Stimulated activated naive CD8-positive, alpha-beta T cell treated with anti-CD3 and anti-CD28 coated beads, Interleukin-15, amount 100 ng/mL, for 72 hours (primary cell): ENCODE data around the gene FAM76B.

ENCODE experiments used
- ATAC-seq: fragments of 150-1000 bp; cut with Tn5 transposase; 2 replicates; pipeline ENCODE4 v1.10.0; 2021; ENCODE audit warnings: mild to moderate bottlenecking, moderate library complexity
- DNase-seq, 2 donors: peaks; one replicate each; pipeline ENCODE4 v3.0.0; 2021 to 2022
- H3K27ac Mint-ChIP-seq, 2 donors: one replicate each; pipeline ENCODE4 v1.8.0; 2022; ENCODE audit warnings: mild to moderate bottlenecking in 2 of 2, mixed read lengths in 2 of 2, moderate library complexity in 2 of 2
- H3K27me3 Mint-ChIP-seq: one replicate; pipeline ENCODE4 v1.8.0; 2022; ENCODE audit warnings: mixed read lengths
- H3K4me1 Mint-ChIP-seq: one replicate; pipeline ENCODE4 v1.8.0; 2022; ENCODE audit warnings: mild to moderate bottlenecking, mixed read lengths
- H3K4me3 Mint-ChIP-seq, 2 donors: one replicate each; pipeline ENCODE4 v1.8.0; 2022; ENCODE audit warnings: mild to moderate bottlenecking in 2 of 2, mixed read lengths in 2 of 2, moderate library complexity in 1 of 2
- H3K9me3 Mint-ChIP-seq, 2 donors: one replicate each; pipeline ENCODE4 v1.8.0; 2022; ENCODE audit warnings: mixed read lengths in 2 of 2

The FAM76B gene

GRCh38 chr11:95727111-95727510 lies 62.5 kb downstream of the FAM76B start:
- H3K4me3 Mint-ChIP-seq, result no peak overlapping the region
- no peak for ATAC-seq
- H3K27me3 Mint-ChIP-seq, result peaks cover 11% of the 10 kb centered on the region
- H3K9me3 Mint-ChIP-seq, result peaks cover 0 to 4% of the 10 kb centered on the region in 2 donors
- no peaks in the 10 kb centered on the region for H3K4me1 Mint-ChIP-seq
- no peak for DNase-seq
- no peak overlapping the region for H3K27ac Mint-ChIP-seq

DNA sequence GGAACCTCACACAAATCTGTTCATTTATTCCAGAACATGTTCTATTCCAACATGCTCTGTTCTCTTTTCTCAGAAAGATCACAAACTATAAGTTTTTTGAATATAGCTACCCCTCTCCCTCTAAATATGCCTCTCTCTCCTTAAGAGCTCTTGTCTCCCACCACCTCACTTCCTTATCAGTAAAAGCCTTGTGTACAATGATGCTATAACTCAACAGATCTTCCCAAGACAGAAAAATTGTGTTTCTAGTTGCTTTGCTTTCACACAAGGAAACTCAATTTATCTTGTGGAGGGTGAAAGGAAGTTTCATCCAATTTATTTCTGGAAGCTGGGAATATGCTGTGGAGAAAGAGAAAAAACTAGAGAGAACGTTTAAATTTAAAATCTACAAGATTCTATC lies 64.4 kb downstream of the FAM76B start:
- H3K9me3 Mint-ChIP-seq, result peaks cover 0 to 4% of the 10 kb centered on the region in 2 donors
- no peak overlapping the region for H3K27ac Mint-ChIP-seq
- H3K4me3 Mint-ChIP-seq, result no peak overlapping the region
- peaks cover 4% of the 10 kb centered on the region for H3K4me1 Mint-ChIP-seq
- ATAC-seq (no peak), DNase-seq (no peak)
- H3K27me3 Mint-ChIP-seq, result peaks cover 11% of the 10 kb centered on the region

- H3K27ac Mint-ChIP-seq, result no peak overlapping the region
- DNase-seq, result no peak
- peaks cover 13% of the 10 kb centered on the region for H3K4me1 Mint-ChIP-seq
- peaks cover 11% of the 10 kb centered on the region for H3K27me3 Mint-ChIP-seq
- no peak for ATAC-seq
- H3K4me3 Mint-ChIP-seq, result no peak overlapping the region
- H3K9me3 Mint-ChIP-seq, result peaks cover 0 to 4% of the 10 kb centered on the region in 2 donors
Measured at GRCh38 chr11:95723361-95723942, 66.1 kb downstream of the FAM76B start.

GRCh38 chr11:95720195-95720594 lies 69.4 kb downstream of the FAM76B start:
- Mint-ChIP-seq H3K9me3 (peaks cover 0 to 4% of the 10 kb centered on the region in 2 donors), H3K27me3 (peaks cover 9% of the 10 kb centered on the region), H3K4me1 (peaks cover 34% of the 10 kb centered on the region), H3K27ac (no peak overlapping the region), H3K4me3 (no peak overlapping the region)
- DNase-seq (no peak), ATAC-seq (no peak)
